GM21786 (cell line): Measurements from ENCODE around the gene MYL2.
"Not testable (repeated sequence)": the region's sequence is repeated elsewhere in the genome, so short reads cannot be mapped to it uniquely, and the experiment has no call there.

Source experiments
- ATAC-seq: cut with Tn5 transposase; IDR thresholded peaks from one replicate; pipeline ENCODE4 v1.9.1; 2021; ENCODE audit not compliant: unreplicated experiment

MYL2 gene, protein sequence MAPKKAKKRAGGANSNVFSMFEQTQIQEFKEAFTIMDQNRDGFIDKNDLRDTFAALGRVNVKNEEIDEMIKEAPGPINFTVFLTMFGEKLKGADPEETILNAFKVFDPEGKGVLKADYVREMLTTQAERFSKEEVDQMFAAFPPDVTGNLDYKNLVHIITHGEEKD

DNA sequence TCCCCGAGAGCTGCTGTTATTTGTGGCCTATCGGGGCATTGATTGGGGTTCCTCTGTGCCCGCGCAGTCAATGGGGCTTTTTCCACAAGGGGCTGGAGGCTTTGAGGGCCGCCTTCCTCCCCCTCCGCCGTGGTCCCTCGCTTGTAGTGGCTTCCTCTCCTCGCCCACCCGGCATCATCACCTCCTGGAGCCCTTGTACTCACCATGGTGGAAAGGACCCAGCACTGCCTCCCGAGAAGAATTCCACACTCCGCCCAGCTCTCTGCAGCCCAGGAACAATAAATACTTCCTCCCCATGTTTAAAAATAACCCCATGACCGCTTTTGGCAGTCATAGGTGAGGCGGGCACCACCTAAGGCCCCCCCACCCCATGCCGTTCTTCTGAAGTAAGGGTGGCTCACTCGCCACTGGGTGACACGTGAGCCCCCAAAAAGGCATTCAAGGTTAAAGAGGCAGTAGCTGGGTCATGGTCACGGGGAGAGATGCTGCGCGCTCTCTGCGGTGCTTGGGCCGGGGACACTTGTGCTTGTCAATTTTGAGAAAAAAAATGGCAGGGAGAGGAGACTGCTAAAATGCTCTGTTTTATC lies at the start of gene MYL2:
Gene MYL2, minus strand, starts transcription at position 256 of the 587 bp plus-strand sequence. Its CDS starts 50 bp downstream, at position 206.
- ATAC-seq = no peak

DNA sequence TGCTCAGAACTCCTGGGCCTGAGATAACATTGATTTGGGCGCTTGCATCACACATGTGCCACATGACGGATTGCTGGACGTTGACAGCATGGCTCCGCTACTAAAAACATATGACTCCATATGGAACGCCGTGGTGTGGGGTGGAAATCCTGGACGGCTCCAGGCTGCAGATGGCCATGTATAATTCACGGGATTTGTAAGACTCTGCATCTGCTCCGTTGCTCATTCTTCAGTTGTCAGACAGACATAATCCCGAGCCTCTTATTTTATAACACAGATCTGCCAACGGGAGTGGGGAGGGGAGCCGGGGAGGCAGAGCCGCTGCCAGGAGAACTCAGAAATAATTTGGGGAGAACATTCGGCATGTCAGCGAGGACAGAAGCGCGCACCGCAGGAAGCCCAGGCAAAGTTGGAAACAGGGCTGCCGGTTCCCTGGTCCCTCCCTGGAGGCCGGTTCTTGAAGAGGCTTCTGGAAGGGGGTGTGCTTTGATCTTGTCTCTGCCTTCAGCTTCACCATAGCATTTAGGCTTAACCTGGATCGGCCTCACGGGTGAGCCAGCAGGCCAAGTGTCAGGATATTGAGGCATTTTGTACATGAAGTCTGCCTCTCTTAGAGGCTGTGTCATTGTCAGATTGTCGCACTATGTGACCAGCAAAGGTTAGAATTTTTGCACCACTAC lies 45.8 kb upstream of the MYL2 start:
- ATAC-seq = no peak

DNA sequence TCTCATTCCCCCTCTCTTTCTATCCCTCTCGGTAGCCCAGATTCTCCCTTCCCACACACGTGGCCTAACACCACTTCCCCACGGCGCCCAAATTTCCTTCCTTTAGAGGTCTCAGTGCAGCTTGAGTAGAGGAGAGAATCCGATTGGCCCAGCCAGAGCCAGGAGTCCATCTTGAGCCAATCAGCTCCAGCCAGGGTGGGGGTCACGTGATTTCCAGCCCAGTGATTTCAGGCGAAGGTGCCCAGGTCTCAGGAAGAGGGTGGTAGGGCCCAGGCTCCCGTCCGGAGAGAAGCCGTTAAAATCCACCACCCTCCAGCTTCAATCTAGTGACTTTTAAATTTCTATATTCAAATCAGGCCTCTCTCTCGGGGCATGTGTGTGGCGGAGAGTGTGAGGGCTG lies 45.2 kb upstream of the MYL2 start:
- no peak for ATAC-seq

DNA sequence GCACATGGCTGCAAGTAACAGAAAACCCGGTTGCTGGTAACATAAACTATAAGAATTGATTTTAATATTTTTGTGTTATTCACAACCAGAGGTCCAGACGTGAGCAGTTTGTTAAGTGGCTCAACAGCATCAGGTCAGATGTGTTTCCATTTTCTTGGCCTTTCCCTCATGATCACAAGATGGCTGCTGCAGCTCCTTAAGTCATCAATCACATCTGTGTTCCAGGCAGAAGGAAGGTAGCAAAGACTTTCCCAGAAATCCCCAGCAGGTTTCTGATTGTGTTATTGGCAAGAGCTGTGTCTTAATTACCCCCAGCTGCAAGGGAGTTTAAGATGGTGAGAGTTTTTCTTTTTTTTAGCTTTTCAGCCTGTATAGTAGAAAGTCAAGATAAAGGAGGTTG lies 40.4 kb upstream of the MYL2 start:
- ATAC-seq = no peak

DNA sequence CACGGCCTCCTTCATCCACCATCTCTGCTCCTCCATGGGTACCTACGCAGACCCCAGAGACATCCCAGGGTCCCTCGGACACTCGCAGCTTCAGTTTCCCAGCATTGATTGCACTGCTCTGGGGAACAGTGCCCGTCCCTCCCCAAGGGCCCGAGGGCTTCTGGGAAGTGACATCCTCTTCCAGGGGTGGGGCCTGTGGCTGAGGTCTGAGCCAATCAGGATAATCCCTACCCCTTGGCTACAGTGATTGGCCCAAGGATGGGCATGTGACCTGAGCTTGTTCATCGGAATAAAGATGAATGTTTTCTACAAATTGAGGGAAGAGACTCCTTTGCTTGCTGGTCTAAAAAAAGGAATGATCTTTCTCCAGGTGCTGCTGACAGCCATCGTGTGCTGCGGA lies 37.3 kb upstream of the MYL2 start:
- ATAC-seq = no peak

DNA sequence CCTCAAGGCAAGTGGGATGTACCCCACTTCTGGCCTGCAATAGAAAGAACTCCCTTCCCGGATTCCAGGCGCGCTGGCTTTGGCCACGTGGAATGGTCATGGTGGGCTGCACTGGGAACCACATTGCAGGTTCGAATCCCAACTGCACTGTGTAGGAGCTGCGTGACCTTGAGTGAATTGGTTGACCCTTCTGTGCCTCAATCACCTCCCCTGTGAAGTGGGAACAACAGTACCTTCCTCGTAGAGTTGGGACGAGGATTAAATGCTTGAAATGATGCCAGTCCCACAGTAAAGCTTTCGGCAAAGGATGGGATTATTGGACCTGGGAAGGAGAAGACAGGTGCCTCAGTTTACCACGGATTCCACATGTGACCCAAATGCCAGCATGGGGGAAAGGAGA lies 36.8 kb upstream of the MYL2 start:
- no peak for ATAC-seq

DNA sequence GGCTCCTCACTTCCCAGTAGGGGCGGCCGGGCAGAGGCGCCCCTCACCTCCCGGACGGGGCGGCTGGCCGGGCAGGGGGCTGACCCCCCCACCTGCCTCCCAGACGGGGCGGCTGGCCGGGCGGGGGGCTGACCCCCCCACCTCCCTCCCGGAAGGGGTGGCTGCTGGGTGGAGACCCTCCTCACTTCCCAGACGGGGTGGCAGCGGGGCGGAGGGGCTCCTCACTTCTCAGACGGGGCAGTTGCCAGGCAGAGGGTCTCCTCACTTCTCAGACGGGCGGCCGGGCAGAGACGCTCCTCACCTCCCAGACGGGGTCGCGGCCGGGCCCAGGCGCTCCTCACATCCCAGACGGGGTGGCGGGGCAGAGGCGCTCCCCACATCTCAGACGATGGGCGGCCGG lies 30.5 kb upstream of the MYL2 start:
- ATAC-seq = not testable (repeated sequence)

DNA sequence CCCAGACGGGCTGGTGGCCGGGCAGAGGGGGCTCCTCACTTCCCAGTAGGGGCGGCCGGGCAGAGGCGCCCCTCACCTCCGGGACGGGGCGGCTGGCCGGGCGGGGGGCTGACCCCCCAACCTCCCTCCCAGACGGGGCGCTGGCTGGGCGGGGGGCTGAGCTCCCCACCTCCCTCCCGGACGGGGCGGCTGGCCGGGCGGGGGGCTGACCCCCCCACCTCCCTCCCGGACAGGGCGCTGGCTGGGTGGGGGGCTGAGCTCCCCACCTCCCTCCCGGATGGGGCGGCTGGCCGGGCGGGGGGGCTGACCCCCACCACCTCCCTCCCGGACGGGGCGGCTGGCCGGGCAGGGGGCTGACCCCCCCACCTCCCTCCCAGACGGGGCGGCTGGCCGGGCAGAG lies 30.1 kb upstream of the MYL2 start:
- not testable (repeated sequence) for ATAC-seq

DNA sequence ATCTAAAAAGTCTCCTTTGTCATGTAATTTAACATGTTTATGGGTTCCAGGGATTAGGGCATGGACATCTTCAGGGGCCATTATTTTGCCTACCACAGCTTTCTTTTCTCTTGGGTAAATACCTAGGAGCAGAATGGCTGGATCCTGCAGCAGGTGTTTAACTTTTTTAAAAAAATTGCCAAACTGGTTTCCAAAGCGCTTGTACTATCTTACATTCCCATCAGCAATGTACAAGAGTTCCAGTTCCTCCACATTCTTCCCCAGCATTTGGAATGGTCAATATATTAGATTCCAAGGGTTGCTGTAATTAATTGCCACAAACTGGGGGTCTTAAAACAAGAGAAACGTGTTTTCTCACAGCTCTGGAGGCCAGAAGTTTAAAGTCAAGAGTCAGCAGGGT lies 27.7 kb upstream of the MYL2 start:
- no peak for ATAC-seq

DNA sequence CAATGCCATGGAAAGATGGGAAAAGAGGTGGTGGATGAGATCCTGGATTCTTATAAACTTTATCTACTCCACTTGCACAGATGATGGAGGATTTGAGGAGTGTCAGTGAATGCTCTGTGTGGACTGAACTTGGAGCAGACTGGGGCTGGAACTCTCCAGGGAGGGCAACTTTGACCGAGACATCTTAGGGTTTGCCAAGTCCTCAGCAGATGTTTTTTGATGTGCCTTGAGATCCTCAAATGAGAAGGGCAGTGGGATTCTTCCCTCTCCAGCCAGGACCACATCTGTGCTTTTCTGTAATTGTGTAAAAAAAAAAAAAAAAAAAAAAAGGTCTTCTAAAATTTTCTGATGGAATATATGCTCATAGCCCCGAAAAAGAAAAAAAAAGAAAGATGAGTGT lies 23.0 kb upstream of the MYL2 start:
- no peak for ATAC-seq

DNA sequence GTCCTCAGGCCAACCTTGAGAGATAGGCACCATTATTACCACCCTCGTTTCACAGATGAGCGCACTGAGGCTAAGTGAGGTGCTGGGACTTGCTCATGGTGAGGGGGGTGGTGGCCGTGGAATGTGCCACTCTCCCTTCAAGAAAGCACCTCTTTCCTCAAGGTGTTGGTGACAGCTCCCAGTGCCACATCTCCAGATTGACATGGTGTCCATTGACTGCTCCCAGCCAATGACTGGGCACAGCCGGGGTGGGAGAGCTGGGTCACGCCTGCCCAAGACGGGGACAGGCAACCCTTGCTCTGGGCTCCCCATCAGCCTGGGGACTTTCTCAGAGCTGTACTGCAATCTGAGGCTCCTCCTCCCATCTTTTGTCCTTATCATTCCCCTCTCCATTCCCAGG lies 21.0 kb upstream of the MYL2 start:
- no peak for ATAC-seq

DNA sequence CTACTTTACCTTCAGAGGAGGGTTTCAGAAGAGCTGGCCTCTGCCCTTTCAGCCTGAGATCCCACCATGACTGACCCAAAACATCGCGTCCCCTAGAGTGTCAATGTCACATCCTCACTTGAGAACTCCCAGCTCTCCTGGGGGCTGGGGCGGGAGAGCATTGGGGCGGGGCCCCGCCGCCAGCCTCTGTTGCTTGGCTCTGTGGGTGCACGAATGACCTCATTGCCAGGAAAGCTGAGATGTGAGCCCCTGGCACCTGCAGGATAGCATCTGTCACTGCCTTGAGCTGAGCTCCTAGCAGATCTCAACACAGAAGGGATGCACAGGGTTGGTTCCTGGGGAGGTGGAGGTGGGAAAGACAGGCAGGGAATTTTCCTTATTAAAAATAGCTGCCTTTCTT lies 20.6 kb upstream of the MYL2 start:
- no peak for ATAC-seq

DNA sequence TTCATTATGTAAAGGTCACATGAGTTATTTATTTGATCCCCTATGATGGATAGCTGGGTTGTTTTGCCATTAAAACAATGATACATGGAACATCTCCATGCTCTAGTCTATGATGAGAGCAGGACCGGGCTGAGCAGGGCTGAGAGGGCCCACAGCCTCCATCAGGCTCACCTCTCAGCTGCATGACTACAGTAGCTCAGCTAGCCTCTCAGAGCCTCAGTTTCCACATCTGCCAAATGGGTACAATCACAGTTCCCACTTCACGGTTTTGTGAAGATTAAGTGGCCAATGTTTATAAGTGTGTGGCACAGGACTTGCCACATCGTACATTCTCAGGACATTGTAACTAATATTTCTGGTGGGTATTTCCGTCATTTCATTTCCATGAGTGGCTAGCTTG lies 19.9 kb upstream of the MYL2 start:
- no peak for ATAC-seq

DNA sequence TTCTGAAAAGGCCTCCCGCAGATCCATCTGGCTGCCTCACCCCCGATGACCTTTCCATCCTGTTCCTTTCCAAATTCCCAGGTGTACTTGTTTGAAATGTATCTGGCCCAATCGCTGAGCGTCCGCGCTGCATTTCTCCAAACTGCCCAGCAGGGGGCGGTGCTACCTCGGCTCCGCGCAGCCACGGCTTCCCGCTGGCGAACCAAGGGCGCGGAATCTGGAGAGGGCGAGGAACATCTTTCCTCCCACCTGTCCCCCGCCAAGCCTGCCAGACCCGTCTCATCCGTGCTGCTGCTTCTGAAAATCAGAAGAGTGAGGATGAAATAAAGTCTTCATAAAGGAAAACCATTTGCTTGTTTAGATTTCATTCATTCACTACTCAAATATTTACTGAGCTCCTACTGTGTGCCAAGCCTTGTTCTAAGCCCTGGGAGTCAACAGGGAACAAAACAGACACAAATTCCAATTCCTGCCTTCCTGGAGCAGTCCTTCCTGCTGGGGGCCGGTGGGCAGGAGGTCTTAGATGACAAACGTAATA lies 16.8 kb upstream of the MYL2 start:
- no peak for ATAC-seq

DNA sequence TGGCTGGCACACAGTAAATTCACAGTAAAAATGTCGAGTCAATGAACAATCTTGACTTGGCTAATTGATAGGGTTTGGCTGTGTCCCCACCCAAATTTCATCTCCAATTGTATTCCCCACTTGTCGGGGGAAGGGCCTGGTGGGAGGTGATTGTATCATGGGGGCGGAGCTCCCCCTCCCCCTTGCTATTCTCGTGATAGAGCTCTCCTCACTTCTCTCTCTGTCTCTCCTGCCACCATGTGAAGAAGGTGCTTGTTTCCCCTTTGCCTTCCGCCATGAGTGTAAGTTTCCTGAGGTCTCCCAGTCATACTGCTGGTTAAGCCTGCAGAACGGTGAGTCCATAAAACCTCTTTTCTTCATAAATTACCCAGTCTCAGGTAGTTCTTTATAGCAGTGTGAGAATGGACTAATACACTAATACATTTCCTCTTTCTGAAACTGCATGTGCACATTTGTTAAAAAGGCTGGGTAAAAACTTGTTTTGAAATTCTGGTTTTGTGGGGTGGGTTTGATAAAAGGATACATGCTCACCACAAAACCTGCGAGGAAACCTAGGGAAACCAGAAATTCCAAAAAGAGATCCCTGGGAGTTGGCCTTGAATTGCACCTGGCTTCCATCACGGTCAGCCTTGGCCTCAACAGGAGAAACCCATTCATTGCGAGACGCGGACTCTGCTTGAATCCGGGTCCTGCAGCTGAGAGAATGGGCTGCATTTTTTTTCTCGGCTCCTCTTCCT lies 16.2 kb upstream of the MYL2 start:
- no peak for ATAC-seq

DNA sequence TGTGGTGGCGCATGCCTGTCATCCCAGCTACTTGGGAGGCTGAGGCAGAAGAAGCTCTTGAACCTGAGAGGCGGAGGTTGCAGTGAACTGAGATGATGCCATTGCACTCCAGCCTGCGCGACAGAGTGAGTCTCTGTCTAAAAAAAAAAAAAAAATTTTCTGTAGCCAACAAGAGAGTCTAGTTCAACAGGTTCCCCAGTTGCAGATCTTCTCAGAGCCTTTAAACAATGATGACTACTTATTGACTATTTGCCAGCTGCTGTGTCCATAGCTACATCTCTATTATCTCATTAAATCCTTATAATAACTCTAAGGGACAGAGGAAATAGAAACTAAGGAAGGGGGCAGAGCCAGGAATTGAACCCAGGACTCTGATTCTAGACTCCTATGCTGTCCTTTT lies 15.2 kb upstream of the MYL2 start:
- ATAC-seq = no peak

DNA sequence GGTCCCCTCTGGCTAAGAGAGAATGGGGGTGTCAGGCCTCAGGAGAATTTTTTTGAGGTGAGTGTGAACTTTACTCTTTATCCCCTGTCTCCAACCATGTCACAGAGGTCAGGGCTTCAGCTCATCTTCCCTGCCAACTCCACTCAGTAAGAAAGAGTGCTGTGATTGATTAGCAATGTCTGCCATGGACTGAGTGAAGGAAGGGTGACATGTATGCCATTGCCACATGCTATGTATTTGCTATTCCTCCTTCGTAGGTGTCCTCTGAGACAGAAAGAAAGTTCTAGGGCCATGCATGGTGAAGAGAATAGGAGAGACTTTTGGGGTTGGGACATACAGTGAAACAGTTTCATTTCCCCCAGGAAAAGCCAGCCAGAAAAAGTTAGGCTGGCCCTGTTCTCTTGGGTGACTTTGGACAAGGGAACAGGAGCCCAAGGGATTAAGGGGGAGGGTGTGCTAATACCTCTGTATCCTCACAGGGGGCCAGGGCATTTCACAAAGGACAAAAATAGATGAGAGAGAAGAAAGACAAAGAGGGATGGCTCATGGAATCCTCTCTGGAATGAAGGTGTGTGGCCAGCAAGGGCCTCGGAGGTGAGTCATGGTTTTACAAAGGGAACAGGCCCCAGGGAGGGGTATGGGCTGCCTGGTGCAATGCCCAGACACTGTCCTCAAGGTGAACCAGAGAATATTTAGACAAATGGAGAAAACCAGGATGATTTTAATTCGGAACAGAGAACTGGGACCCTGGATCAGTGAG lies 13.9 kb upstream of the MYL2 start:
- ATAC-seq = no peak

DNA sequence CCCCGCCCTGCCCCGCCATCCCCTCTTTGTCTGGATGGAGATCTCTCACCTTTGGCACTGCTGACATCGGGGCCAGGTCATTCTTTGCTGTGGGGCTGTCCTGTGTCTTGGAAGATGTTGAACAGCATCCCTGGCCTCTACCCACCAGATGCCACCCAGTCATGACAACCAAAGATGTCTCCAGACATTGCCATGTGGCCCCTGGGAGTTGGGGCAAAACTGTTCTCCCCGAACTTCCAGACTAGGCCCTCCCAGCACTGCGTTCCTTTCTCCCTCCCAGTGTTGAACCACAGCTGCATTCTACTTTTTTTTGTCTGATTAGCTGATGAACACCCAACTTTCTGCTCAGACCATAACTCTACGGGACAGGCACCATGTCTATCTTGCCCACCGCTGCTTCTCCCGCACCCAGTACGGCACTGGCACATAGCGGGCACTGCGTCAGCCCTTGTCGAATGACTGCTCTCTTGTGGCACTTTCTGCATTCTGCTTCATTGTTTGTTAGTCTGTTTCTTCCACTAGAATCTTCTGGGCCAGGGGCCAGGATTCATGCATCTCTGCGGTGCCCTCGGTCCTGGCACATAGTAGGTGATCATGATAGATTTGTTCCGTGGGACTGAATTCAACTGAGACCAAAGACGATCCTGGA lies 13.1 kb upstream of the MYL2 start:
- no peak for ATAC-seq

DNA sequence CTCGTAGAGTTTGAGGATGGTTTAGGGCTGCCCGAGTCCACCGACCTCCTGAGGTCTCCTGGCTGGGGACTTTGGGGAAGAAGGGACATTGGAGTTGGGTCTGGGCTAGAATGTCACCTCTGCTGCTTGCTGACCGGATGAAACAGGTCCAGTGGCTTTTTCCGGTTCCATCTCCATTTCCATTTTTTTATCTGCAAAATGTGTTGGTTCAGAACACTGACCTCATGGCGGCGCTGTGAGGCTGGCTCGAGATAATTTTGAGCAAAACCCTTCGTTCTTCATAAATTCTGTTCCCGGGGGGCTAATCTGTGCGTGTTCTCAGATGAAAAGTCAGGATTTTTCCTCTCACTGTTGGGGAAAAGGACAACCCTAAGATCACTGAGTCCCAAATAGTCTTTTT lies 11.7 kb upstream of the MYL2 start:
- no peak for ATAC-seq

DNA sequence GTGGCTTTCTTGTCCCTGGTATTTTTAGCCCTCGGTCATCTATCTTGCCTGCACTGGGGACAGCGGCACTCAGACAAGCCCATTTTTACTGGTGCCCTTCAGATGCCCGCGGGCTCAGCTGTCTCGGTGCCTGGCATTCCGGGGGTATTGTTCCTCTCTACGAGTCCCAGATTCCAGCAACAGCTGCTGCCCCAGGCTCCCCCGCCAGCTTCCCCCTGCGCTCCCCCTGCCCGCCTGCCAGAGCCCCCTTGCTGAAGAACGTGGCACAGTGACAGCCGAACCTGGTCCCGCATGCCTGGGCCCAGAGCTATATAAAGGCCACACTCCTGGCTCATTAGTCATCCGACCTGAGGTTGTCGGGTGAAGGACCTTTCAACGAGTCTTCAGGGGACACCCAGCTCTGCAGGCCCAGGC lies 10.9 kb upstream of the MYL2 start:
- no peak for ATAC-seq
